GM12878 (cell line): Measurements from ENCODE around the gene KIF22. TPM values are rescaled to one million over a fixed set of nuclear protein-coding genes. Genes with fewer than 3 reads are reported as not detected.

ENCODE experiments used
- ATAC-seq: fragments of 200-7000 bp; cut with Tn5 transposase; 3 replicates; pipeline ENCODE4 v1.9.1; 2020; ENCODE audit warnings: mild to moderate bottlenecking, moderate library complexity
- BruUV-seq: library from RNA; stranded (reverse); fragments of 400-500 nt; replicated peaks from 2 replicates; lab custom pipeline; 2021; lab: Mats Ljungman, UMichigan
- CTCF ChIA-PET: fragments of 300-600 bp; sonication (Branson Sonifier 250); formaldehyde crosslinking; extraction: SDS; loops from one replicate; lab custom pipeline; 2021; ENCODE audit warnings: inconsistent platforms; lab: Yijun Ruan, JAX
- POLR2A ChIA-PET: fragments of 350-600 bp; formaldehyde crosslinking; extraction: SDS; loops from one replicate; lab custom pipeline; 2021; ENCODE audit warnings: inconsistent platforms; lab: Charles Lee
- RAD21 ChIA-PET: fragments of 300-600 bp; sonication (Branson Sonifier 250); formaldehyde crosslinking; loops from one replicate; lab custom pipeline; 2023; ENCODE audit warnings: antibody characterized with exemption; ENCODE audit not compliant: unreplicated experiment; lab: Charles Lee
- SMC1A ChIA-PET: fragments of 300-600 bp; sonication (Branson Sonifier 250); formaldehyde crosslinking; loops from one replicate; lab custom pipeline; 2023; ENCODE audit not compliant: unreplicated experiment, uncharacterized antibody; lab: Charles Lee
- DNase-seq: peaks from one replicate; pipeline ENCODE4 v3.0.0-alpha.2; 2011; ENCODE audit warnings: low read depth, low spot score
- FAIRE-seq: peaks from 3 replicates; lab custom pipeline; 2011; peaks lifted over from hg19 to GRCh38; lab: Jason Lieb, UNC
- H2AFZ ChIP-seq: 2 replicates; pipeline ENCODE4 v1.6.0; 2011; ENCODE audit warnings: low read depth, low read length, control low read depth; ENCODE audit not compliant: control insufficient read depth
- H3K27ac ChIP-seq: 2 replicates; pipeline ENCODE4 v1.5.1; 2011; ENCODE audit warnings: control low read depth; ENCODE audit not compliant: control insufficient read depth, insufficient read depth
- H3K27me3 ChIP-seq, 2 experiments: replicated peaks in 1 of 2; 2 replicates each; pipeline versions ENCODE4 v1.6.0 to v1.6.1; 2011; ENCODE audit warnings: low read length in 1 of 2; ENCODE audit not compliant: control insufficient read depth in 2 of 2, insufficient read depth in 2 of 2
- H3K36me3 ChIP-seq, 2 experiments: 2 replicates each; pipeline ENCODE4 v1.5.1; 2011; ENCODE audit warnings: low read length in 1 of 2; ENCODE audit not compliant: control insufficient read depth in 2 of 2, insufficient read depth in 2 of 2
- H3K4me1 ChIP-seq: 2 replicates; pipeline ENCODE4 v1.6.1; 2011; ENCODE audit warnings: mild to moderate bottlenecking, low read length, moderate library complexity, mixed read lengths; ENCODE audit not compliant: control insufficient read depth, insufficient read depth
- H3K4me2 ChIP-seq: 2 replicates; pipeline ENCODE4 v1.6.0; 2011; ENCODE audit warnings: control low read depth; ENCODE audit not compliant: control insufficient read depth, insufficient read depth
- H3K4me3 ChIP-seq: fragments of 200-600 bp; sonication (generic); 2 replicates; pipeline ENCODE4 v1.5.1; 2016
- H3K79me2 ChIP-seq: 2 replicates; pipeline ENCODE4 v1.6.0; 2011; ENCODE audit warnings: low read length; ENCODE audit not compliant: control insufficient read depth, insufficient read depth
- H3K9ac ChIP-seq: 2 replicates; pipeline ENCODE4 v1.8.0; 2011; ENCODE audit warnings: low read length, control low read depth, mixed read lengths; ENCODE audit not compliant: control insufficient read depth, insufficient read depth
- H3K9me3 ChIP-seq: replicated peaks from 3 replicates; pipeline ENCODE4 v1.5.1; 2011; ENCODE audit warnings: mild to moderate bottlenecking, low read length; ENCODE audit not compliant: control insufficient read depth, insufficient read depth
- H4K20me1 ChIP-seq: 2 replicates; pipeline ENCODE4 v1.6.0; 2011; ENCODE audit not compliant: control insufficient read depth, insufficient read depth
- BMI1 ChIP-seq: fragments of 450-650 bp; IDR thresholded peaks from 2 replicates; pipeline ENCODE4 v1.6.1; 2016; ENCODE audit warnings: mild to moderate bottlenecking, moderate library complexity, borderline replicate concordance
- WGBS: methylation state at CpG from one replicate; pipeline ENCODE4 v1.1.6; 2016; ENCODE audit warnings: low lambda C conversion rate; ENCODE audit not compliant: insufficient replicate concordance, insufficient coverage; ENCODE audit errors: missing lambda C conversion rate; 5-methylcytosine and 5-hydroxymethylcytosine counted together
- in situ Hi-C: fragments of 300-500 bp; cut with MboI; formaldehyde crosslinking; loops from 9 replicates; pipeline ENCODE4 v1.14.3; 2018; ENCODE audit warnings: mixed read lengths
- intact Hi-C: fragments of 100-400 bp; cut with micrococcal nuclease; formaldehyde crosslinking; loops from one replicate; pipeline ENCODE4 v1.14.2; 2022; ENCODE audit not compliant: unreplicated experiment
- polyA plus RNA-seq, 11 experiments: library from polyadenylated mRNA; depleted of rRNA in 4 of 11; unstranded in 6 of 11; stranded (reverse) in 5 of 11; fragments of >200 nt; fragmentation: Nextera tagmentation in 4 of 11; fragmentation: Illumina TruSeq in 1 of 11; extraction: Ambion mirVana in 4 of 11; extraction: Trizol in 1 of 11; gene quantifications; 1 replicate in 1 of 11; 2 replicates in 10 of 11; pipeline versions ENCODE4 v1.2.1 to v1.2.3, GENCODE V29; 2011 to 2016; ENCODE audit warnings: inconsistent platforms in 2 of 11, missing spikeins in 2 of 11, low read depth in 1 of 11
- total RNA-seq, 4 experiments: library from RNA; depleted of rRNA in 3 of 4; stranded (reverse); fragments of >200 nt in 3 of 4; fragmentation: Illumina TruSeq in 1 of 4; extraction: Trizol in 1 of 4; gene quantifications; 2 replicates each; pipeline versions ENCODE4 v1.2.1 to v1.2.3, GENCODE V29; 2013 to 2021
- TF ChIP-seq, protein P1 (sequence below): IDR thresholded peaks from 2 replicates; pipeline ENCODE4 v1.6.1; 2011; ENCODE audit warnings: mild to moderate bottlenecking, low read depth, low read length, moderate library complexity; ENCODE audit not compliant: insufficient replicate concordance
- TF ChIP-seq, protein P2 (sequence below): fragments of 450-650 bp; IDR thresholded peaks from 2 replicates; pipeline ENCODE4 v1.6.1; 2016; ENCODE audit warnings: mild to moderate bottlenecking

Gene KIF22
- total and polyA plus RNA-seq, 10 of the 15 experiments (the other 5 are each of a cell fraction or from before 2014, with no cell fraction given): 7.6 to 158 (median 132) TPM

GRCh38 chr16:29784157-29784556 is 6.4 kb upstream of the KIF22 start:
- intact Hi-C loops: loop anchor here (5.0 kb wide), 1 partner anchor 37 kb away; the partner anchor contains the start of gene C16orf54
- no peak for TF ChIP-seq BMI1
- TF ChIP-seq, protein P1, sequence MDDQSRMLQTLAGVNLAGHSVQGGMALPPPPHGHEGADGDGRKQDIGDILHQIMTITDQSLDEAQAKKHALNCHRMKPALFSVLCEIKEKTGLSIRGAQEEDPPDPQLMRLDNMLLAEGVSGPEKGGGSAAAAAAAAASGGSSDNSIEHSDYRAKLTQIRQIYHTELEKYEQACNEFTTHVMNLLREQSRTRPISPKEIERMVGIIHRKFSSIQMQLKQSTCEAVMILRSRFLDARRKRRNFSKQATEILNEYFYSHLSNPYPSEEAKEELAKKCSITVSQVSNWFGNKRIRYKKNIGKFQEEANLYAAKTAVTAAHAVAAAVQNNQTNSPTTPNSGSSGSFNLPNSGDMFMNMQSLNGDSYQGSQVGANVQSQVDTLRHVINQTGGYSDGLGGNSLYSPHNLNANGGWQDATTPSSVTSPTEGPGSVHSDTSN: peak; percentile 41
- TF ChIP-seq, protein P2, sequence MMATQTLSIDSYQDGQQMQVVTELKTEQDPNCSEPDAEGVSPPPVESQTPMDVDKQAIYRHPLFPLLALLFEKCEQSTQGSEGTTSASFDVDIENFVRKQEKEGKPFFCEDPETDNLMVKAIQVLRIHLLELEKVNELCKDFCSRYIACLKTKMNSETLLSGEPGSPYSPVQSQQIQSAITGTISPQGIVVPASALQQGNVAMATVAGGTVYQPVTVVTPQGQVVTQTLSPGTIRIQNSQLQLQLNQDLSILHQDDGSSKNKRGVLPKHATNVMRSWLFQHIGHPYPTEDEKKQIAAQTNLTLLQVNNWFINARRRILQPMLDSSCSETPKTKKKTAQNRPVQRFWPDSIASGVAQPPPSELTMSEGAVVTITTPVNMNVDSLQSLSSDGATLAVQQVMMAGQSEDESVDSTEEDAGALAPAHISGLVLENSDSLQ: peak; percentile 89
- no peak overlapping the region for H3K9ac ChIP-seq
- ChIA-PET RAD21 (interaction anchor here (1.5 to 1.6 kb wide), 3 partner anchors 29 to 84 kb away, joined by 5 to 8 read pairs (median 6); no protein-coding TSS in a partner anchor), POLR2A (no interaction called here), CTCF (interaction anchor here (1.0 to 3.4 kb wide), 12 partner anchors 10 to 82 kb away, joined by 3 to 24 read pairs (median 5); no protein-coding TSS in a partner anchor), SMC1A (interaction anchor here (0.7 to 2.2 kb wide), 5 partner anchors 29 to 81 kb away, joined by 3 to 10 read pairs (median 4); no protein-coding TSS in a partner anchor)
- no peak overlapping the region for H3K4me2 ChIP-seq
- H3K27me3 ChIP-seq: no peaks in the 10 kb centered on the region
- H3K9me3 ChIP-seq: no peaks in the 10 kb centered on the region
- no peaks in the 10 kb centered on the region for H3K36me3 ChIP-seq
- 92% methylated on average over 2 of the region's 2 CpGs for WGBS
- H3K79me2 ChIP-seq: no peaks in the 10 kb centered on the region
- FAIRE-seq (no peak), ATAC-seq (peak; percentile 74), DNase-seq (no peak)
- H3K4me3 ChIP-seq: no peak overlapping the region
- H4K20me1 ChIP-seq: no peaks in the 10 kb centered on the region
- H2AFZ ChIP-seq: no peak overlapping the region
- peaks cover 7% of the 10 kb centered on the region for H3K4me1 ChIP-seq
- no peak overlapping the region for H3K27ac ChIP-seq
- in situ Hi-C loops: loop anchor here (5.0 kb wide), 1 partner anchor 52 kb away; no protein-coding TSS in a partner anchor
- BruUV-seq: no TSS peak
